GM19043 (cell line): ENCODE results near the gene MT1HL1.

Source experiments
- ATAC-seq: cut with Tn5 transposase; IDR thresholded peaks from one replicate; pipeline ENCODE4 v1.9.1; 2021; ENCODE audit warnings: low read depth; ENCODE audit not compliant: unreplicated experiment

The MT1HL1 gene

DNA sequence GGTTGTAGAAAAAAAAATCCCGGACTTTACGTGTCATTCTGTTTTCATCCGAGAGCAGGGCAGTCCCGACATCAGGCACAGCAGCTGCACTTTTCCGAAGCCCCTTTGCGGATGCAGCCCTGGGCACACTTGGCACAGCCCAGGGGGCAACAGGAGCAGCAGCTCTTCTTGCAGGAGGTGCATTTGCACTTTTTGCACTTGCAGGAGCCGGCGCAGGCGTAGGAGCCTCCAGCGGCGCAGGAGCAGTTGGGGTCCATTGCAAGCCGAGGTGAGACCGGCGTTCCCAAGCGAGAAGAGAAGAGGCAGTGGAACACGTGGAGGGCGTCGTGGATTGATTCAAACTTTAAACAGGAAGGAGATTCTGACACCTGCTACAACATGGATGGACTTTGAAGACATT is at the start of gene MT1HL1:
Gene MT1HL1 (minus strand): TSS at position 326 of the 400 bp plus-strand sequence. CDS start 69 bp downstream, at position 257.
- no peak for ATAC-seq

DNA sequence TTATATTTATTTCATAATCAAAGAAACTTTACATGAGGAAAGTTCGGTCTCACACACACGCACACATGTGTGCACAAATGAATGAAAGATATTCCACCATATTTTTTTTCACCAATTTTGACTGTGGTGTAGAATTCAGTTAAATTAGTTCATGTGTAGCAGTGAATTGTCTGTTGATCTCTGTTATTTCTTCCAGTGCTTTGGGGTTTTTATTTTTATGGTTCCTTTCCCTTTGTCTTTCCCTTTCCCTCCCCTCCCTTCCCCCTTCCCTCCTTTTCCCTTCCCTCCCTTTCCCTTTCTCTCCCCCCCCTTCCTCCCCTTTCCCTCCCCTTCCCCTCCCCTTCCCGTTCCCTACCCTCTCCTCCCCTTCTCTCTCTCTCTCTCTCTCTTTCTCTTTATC is 46.7 kb upstream of the MT1HL1 start:
- no peak for ATAC-seq

DNA sequence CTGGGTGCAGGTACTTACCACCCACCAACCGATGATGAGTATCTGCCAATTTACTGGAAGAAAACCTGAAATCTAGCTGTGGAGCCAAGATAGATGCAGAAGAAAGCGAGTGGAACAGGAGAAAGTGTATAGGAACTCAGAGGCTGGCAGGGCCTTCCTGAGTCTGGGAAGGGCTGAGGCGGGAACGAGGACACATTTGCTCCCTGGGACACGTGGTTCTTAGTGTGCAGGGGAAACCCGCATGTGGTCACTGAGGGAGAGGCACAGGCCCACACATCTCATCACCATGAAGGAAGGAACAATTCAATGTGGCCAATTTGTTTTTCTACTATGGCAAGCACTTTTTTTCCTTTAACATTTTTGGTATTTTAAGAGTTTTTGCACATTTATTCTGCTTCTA is 45.9 kb upstream of the MT1HL1 start:
- no peak for ATAC-seq

DNA sequence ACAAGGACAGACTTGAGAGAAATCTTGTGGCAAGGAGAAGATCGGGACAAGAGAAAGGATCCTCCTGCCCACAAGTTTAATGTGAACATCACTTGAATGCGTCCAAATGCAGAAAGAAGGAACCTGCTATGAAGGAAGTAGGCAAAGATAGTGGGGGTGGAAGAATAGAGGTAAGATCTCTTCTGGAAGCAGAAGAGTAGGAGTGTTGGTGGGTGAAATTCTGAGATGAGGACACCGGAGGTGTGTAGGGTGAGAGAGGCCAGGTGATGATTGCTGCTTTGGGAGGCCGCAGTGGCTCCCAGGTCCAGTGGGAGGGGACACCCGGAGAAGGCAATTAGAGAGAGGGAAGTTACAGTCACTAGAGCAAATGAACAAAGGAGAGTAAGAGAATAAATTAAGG is 44.6 kb upstream of the MT1HL1 start:
- ATAC-seq, result no peak

DNA sequence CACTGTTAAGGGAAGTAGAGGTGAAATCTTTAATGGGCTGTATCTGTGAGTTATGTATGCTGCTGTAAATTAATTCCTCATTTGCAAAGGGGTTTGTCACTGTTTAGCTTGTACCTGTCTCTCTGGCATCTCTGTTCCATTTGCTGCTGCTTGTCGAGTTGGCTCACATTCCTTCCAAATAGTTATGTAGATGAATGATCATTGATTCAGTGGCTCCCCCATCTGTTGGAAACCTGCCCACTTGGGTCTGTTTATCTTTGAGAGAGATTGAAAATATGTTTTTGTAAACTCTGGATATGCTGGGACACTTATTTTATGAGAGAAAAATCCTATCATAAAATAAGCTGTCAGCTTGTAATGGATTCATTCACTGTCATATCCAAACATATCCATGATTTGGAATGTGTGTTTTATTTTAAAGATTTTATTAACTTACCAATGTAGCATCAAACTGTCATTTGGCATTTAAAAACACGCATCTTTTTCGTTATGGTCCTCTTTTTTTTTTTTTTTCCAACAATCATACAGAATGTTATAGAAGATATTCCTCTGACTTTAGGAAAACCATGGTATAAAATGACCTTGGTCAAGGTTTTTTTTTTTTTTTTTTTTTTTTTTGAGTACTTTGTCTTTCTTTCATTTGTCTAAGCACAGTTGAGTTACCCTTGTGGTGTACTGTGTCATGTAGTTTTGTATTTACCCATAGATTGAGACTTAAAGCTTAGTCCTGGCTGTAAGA is 41.2 kb upstream of the MT1HL1 start:
- no peak for ATAC-seq

DNA sequence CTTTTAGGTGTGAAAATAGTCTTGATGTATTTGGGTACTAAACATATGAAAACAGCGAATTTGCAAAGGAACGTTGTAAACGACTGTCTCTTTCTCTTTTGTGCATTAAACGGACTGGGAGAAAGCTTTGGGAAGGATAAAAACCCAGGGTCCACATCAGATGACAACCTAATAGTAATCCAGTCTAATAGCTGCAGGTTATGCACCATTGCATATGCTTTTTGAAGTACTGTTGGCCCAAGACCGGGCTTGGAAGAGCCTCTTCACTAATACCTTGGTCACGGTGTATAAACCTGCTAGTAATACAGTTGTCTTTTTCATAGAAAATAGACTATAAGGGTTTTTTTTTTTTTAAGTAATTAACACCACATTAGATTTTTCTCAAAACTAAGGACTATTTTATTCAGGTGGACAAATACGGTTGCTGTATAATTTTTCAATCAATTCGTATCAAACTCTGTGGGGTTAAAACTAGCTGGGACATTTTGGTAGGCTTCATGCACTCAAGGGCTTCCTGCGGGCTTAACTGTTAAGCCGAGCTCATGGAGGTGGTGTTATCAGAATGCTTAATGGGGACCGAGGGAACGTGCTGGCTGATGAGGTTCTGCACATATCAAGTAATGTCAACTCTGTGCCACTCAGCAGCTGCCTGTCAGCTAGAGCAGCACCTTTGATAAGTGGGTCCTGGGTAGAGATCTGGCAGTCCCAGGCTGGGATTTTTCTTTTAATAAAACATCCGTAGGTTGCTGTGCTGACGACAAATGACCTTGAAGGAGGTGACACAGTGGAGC is 39.8 kb upstream of the MT1HL1 start:
- no peak for ATAC-seq

DNA sequence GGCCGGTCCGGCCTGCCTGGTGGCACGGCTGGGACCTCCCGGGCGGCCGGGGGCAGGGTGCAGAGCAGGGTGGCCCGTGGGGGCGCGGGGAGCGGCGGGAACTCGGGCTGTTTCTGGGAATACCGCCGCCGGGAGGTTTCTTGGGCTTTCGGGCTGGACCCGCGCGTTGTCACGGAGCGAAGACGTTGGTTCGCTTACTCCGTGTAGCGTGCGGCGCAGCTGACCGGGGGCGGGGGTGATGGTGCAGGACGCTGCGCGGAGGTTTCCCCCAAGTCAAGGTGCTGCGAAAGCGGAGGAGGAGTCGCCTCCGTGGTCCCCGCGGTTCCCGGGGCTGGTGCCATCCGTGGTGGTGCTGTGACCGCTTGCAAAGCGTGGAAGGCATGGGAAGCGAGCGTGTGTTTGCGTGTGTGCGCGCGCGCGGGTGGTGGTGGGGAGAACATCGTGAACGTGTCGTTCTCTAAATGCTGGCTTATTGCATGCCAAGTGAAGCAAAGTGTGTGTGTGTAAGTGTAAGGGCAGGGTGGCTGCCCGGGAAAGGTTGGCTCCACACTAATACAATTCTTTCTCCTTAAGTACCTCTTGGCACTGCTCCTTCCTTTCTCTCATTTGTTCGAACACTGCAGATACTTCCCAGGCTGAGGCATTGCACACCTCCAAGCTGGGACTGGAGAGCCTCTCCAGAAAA is 38.8 kb upstream of the MT1HL1 start:
- ATAC-seq, result no peak

DNA sequence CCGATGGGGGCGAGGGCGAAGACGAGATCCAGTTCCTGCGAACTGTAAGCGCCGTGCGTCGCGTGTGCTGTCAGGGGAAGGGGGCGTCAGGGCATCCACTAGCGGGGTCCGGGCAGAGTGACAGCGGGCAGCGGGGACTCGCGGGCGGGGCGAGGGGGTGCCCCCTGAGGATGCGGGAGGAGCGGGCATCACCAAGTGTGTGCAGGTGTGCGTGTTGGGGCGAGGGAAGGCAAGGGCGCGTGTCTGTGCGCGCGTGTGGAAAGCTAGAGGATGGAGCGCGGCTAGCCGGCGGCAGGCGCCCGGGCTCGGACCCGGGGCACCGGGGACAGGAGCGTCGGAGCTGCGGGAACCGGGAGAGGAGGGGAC is 38.3 kb upstream of the MT1HL1 start:
- ATAC-seq, result no peak

DNA sequence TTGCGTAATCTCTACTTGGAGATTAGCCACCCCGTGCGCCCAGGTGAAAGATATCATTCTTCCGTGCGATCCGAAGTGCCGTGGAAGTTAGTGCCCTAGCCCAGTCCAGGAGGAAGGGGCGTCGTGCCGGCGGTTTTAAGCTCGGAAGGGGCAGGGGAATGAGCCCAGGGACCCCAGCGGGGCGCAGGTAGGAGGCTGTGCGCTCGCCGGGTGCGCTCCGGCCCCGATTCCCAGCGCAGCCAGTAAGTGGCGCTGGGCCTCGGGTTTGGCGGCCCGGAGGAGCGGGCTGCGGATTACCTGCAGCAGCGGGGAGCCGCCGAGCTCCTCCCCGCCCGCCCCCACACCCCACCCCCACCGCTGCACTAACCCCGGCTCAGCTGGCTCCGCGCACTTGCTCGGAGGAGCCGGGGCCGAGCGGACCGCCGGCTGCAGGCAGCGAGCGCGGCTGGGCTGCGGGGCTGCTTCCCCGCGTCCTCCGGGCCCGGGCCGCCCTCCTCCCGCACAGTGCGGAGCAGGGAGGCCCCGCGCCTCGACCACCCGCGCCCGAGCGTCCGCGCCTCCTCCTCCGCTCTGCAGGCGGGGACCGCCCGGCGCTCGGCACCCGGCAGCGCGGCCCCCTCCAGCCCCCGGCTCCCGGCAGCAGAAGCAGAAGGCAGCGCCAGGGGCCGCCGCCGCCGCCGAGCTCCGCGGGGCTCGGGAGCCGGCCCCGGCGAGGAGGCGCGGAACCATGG is 37.7 kb upstream of the MT1HL1 start, which contains the start of gene RYR2:
Gene RYR2 (plus strand): TSS at position 390 of the 731 bp plus-strand sequence. CDS start 338 bp downstream, at position 728.
- ATAC-seq, result no peak

DNA sequence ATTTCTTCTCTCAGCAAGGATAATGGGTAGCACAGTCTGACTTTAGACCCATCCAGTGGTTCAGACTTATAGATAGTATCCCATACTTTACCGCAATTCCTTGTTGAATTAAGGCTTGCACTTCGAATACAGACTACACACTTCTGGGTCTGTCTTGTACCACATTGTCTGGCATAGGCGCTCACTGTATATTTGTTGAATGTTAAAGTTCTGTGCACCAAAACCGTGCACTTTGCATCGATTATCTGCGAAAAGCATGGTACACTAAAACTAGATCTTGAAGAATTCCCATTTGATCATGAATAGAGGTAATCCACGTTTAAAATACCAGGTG is 37.2 kb upstream of the MT1HL1 start:
- no peak for ATAC-seq

DNA sequence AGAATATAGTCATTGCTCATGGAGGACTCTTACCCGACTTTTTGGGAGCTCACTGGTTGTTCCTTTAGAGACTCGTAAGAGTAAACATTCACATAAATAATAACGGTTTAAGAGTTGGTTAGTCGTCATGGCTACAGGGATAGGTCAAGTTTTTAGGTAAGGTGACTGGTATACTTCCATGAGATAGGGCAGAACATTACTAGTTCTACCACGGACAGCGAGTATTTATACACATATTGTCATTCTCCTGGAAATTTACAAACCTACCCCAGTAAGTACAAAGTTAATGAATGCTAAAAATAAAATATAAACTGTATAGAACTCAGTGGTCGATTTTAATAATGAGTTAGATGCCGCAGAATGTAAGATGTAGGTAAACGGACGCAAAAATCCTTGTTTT is 36.6 kb upstream of the MT1HL1 start:
- ATAC-seq, result no peak

DNA sequence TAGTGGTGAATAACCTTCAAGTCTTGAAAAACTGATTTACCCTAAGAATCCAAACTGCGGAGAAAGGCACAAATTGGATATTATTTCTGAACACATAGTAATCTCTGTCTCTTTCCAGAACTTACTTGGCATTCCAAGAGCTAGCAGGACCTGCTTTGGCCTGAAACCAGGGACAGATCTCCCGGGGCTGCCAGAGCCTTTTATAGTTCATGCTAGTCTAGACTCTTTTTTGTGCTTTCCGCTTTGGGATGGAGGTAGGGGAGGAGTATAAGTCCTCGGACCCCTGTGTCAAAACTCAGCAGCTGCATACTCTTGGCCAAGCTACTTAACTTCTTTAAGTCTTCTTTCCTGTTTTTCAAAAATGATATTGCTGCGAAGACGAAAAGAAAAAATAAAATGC is 34.0 kb upstream of the MT1HL1 start:
- ATAC-seq, result no peak

DNA sequence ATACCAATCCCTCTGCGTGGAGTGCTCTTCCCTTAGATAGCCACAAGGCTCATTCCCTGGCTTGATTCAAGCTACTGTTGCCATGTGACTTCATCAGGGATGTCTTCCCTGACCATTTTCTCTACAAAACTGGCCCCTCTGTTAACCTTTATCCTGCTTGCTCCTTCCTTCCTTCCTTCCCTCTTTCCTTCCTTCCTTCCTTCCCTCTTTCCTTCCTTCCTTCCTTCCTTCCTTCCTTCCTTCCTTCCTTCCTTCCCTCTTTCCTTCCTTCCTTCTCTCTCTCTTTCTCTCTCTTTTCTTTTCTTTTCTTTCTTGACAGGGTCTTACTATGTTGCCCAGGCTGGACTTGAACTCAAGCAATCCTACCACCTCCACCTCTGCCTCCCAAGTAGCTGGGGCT is 31.5 kb upstream of the MT1HL1 start:
- ATAC-seq, result no peak

DNA sequence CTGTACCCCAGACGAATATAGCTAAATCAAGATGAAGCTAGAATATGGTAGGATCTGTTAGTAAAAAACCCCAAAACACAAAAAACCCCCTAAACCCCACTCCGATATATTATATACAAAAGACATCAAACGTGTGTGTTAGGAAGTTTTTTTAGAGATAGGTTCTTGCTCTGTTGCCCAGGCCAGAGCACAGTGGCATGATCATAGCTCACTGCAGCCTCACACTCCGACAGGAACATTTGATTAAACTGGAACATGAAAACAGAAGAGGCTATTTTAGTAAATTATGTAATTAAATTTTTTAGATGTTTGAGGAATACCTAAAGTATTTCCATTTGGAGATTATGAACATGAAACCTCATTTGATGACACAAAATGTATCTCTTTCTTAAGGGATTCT is 29.6 kb upstream of the MT1HL1 start:
- no peak for ATAC-seq

DNA sequence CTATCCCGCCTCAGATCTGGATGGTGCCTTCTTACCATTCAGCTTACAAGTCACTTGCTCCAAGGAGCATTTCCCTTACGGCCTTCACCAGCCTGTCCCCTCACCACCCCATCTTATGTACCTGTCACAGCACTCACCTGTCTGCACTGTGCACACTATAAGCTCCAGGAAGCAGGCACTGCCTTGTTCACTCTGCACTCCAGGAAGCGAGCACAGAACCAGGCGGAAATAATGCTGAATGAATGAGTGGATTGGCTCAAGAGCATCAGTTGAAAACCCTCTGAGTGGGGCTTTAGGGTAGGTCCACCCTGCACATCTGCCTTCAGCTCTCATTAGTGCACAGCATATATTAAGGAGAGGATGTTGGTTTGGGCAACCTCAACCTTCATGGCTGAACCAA is 28.8 kb upstream of the MT1HL1 start:
- no peak for ATAC-seq

DNA sequence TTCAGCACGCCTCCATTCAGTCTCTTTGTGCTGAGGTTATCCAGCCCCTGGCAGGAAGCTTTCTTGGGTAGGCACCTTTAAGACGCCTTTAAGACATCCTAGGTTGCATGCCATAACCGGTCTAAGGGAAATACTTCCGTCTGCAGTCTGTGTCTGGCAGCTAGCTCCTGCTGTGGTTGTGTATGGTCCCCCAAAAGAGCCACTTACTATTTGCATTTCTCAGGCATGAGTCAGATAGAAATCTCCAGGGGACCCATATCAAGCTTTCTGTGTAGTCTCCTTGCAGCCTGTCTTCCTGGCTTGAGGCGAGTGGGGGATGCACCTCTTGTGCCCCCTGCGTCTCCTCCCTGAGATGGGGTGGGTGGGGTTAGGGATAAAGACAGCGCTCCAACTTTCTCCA is 27.8 kb upstream of the MT1HL1 start:
- ATAC-seq, result peak; percentile 95

DNA sequence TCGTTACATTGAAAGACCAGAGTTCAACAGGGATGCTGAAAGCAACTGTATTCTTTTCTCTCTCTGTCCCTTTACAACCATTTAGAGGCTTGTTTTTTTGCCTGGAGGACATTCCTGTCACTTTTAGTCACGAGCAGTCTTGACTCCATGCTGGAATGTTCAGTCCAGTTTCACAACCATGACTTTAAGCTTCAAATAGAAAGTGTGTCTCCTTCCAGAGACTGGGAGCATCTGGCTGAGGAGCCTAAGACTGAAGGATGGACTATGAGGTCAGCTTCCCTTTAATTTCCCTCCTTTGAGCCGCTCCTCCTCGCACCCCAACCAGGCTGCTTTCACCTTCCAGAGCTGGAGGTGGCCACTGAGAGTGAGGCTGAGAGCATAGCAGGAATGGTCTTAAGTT is 27.2 kb upstream of the MT1HL1 start:
- no peak for ATAC-seq

DNA sequence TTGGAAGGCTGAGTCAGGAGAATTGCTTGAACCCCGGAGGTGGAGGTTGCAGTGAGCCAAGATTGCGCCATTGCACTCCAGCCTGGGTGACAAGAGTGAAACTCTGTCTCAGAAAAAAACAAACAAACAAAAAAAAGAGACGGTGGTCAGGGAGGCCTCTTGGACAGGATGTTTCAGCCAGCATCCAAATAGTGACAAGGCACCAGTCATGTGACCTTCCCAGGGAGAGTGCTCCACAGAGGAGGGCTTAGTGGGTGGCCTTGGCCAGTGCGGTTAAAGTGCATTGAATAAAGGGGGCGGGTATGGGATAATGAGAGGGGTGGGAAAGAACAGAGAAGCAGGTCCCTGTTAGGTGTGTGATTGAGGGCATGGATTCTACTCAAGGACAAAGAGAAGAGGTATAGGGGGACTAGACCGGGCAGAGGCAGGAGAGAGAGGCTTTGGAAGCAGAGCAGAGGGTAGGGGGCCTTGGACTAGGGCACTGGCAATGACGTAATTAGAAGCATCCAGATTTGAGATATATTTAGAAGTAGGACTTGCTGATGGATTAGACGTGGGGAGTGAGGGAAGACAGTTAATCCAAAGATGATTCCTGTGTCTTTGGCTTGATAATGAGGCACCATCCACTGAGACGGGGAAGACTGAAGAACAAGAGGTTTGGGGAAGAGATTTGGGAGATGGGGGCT is 25.8 kb upstream of the MT1HL1 start:
- no peak for ATAC-seq

DNA sequence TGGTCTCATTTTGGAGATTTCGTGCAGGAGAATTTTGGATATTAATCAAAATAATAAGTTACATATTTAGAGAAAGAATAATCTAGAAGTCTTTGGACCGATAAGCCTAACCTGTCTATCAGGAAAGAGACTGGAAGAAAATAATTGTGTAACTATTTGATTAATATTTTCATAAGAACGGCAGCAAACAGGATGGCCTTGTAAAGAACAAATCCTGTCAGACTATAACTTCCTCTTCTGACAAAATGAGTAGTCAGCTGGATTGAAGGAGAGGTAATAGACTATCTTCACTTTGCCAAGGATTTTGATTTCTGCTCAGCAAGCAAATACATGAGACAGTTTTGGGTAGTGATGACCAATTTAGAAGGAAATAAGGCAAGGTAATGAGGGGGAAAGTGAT is 25.0 kb upstream of the MT1HL1 start:
- no peak for ATAC-seq

DNA sequence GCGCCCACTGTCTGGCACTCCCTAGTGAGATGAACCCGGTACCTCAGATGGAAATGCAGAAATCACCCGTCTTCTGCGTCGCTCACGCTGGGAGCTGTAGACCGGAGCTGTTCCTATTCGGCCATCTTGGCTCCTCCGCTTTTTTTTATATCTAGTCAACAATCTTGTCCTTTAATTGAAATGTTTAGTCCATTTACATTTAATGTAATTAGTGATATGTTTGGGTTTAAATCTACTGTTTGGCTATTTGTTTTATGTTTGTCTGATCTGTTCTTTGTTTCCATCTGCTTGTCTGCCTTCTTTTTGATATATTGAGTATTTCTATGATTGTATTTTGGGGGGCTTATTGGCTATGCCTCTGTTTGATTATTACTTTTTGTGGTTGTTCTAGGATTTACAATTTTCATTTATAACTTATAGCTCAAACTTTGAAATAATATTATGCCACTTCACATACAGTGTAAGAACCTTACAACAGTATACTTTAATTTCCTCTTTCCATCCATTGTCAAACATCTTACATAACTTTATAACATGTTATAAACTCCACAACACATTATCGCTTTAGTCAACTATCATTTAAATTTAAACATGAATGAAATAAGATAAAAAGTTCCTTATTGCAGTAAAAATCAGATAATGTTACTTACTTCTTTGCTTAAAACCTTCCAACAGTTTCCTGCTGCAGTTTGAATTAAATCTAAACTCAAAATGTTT is 21.3 kb upstream of the MT1HL1 start:
- no peak for ATAC-seq
